OCI-LY7 (cell line): ENCODE measurements around the gene LRP3. TPM values are rescaled to one million over a fixed set of nuclear protein-coding genes. Genes with fewer than 3 reads are reported as not detected.

Source experiments
- BruUV-seq: library from RNA; stranded (reverse); fragments of 400-500 nt; replicated peaks from 2 replicates; lab custom pipeline; 2021; lab: Mats Ljungman, UMichigan
- CTCF ChIA-PET: fragments of 300-600 bp; sonication (Branson Sonifier 250); formaldehyde crosslinking; loops from one replicate; lab custom pipeline; 2022; ENCODE audit warnings: antibody characterized with exemption; ENCODE audit not compliant: unreplicated experiment; lab: Charles Lee
- POLR2A ChIA-PET: fragments of 300-600 bp; sonication (Branson Sonifier 250); formaldehyde crosslinking; loops from one replicate; lab custom pipeline; 2022; ENCODE audit warnings: antibody characterized with exemption; lab: Charles Lee
- DNase-seq: peaks from one replicate; pipeline ENCODE4 v3.0.0-alpha.2; 2015; ENCODE audit warnings: low spot score
- H2AFZ ChIP-seq: fragments of 200-600 bp; sonication (generic), shearing (Covaris generic); 2 replicates; pipeline ENCODE4 v1.6.1; 2014; ENCODE audit warnings: mild to moderate bottlenecking, antibody characterized with exemption, low read length, moderate library complexity
- H3K27ac ChIP-seq: fragments of 200-600 bp; sonication (generic); 2 replicates; pipeline ENCODE4 v1.5.1; 2014; ENCODE audit warnings: mixed run types, low read depth, mild to moderate bottlenecking, moderate library complexity, low read length, inconsistent platforms; ENCODE audit not compliant: poor library complexity, severe bottlenecking
- H3K36me3 ChIP-seq: fragments of 200-600 bp; sonication (generic); 2 replicates; pipeline ENCODE4 v1.6.1; 2014; ENCODE audit warnings: mild to moderate bottlenecking, antibody characterized with exemption, low read length, moderate library complexity, mixed read lengths; ENCODE audit not compliant: insufficient read depth
- H3K4me1 ChIP-seq: fragments of 200-600 bp; sonication (generic); 2 replicates; pipeline ENCODE4 v1.5.1; 2014; ENCODE audit warnings: mild to moderate bottlenecking, low read length; ENCODE audit not compliant: insufficient read depth, poor library complexity, severe bottlenecking
- H3K4me2 ChIP-seq: fragments of 200-600 bp; sonication (generic); 2 replicates; pipeline ENCODE4 v1.6.1; 2014; ENCODE audit warnings: mild to moderate bottlenecking, low read length
- H3K4me3 ChIP-seq: fragments of 200-600 bp; sonication (generic); 2 replicates; pipeline ENCODE4 v1.5.1; 2014; ENCODE audit warnings: mild to moderate bottlenecking, low read depth, low read length; ENCODE audit not compliant: poor library complexity, severe bottlenecking
- H3K79me2 ChIP-seq: fragments of 200-600 bp; sonication (generic); 2 replicates; pipeline ENCODE4 v1.6.1; 2016; ENCODE audit warnings: low read depth, mild to moderate bottlenecking, low read length, moderate library complexity, mixed read lengths; ENCODE audit not compliant: insufficient read depth
- H3K9me2 ChIP-seq: fragments of 200-600 bp; sonication (generic); 2 replicates; pipeline ENCODE4 v1.6.1; 2016; ENCODE audit warnings: mild to moderate bottlenecking, low read length, mixed read lengths; ENCODE audit not compliant: insufficient read depth
- H3K9me3 ChIP-seq: fragments of 200-600 bp; sonication (generic); 2 replicates; pipeline ENCODE4 v1.6.1; 2014; ENCODE audit warnings: mild to moderate bottlenecking, mixed run types, low read length, mixed read lengths
- H4K20me1 ChIP-seq: fragments of 200-600 bp; sonication (generic); 2 replicates; pipeline ENCODE4 v1.6.1; 2014; ENCODE audit warnings: mild to moderate bottlenecking, antibody characterized with exemption, low read length, moderate library complexity, mixed read lengths; ENCODE audit not compliant: insufficient read depth
- CTCF ChIP-seq: fragments of 200-600 bp; sonication (generic); conservative IDR thresholded peaks from 2 replicates; pipeline ENCODE4 v1.5.1; 2014; ENCODE audit warnings: mild to moderate bottlenecking, antibody characterized with exemption, low read length, moderate library complexity, mixed read lengths
- EZH2phosphoT487 ChIP-seq: fragments of 200-600 bp; sonication (generic); IDR thresholded peaks from 2 replicates; pipeline ENCODE4 v1.6.1; 2018; ENCODE audit warnings: low read depth, borderline replicate concordance, mild to moderate bottlenecking, mixed run types, antibody characterized with exemption, low read length, moderate library complexity, mixed read lengths
- intact Hi-C: fragments of 100-400 bp; cut with micrococcal nuclease; formaldehyde crosslinking; loops from one replicate; pipeline ENCODE4 v1.10.0; 2022; ENCODE audit not compliant: unreplicated experiment
- total RNA-seq, 2 experiments: library from RNA; depleted of rRNA in 1 of 2; stranded (reverse); fragments of >200 nt in 1 of 2; shearing (Covaris generic) in 1 of 2; gene quantifications; 2 replicates each; pipeline ENCODE4 v1.2.3, GENCODE V29; 2014 to 2022

LRP3 gene
- total RNA-seq, 2 experiments from 2014 or later, result not detected

DNA sequence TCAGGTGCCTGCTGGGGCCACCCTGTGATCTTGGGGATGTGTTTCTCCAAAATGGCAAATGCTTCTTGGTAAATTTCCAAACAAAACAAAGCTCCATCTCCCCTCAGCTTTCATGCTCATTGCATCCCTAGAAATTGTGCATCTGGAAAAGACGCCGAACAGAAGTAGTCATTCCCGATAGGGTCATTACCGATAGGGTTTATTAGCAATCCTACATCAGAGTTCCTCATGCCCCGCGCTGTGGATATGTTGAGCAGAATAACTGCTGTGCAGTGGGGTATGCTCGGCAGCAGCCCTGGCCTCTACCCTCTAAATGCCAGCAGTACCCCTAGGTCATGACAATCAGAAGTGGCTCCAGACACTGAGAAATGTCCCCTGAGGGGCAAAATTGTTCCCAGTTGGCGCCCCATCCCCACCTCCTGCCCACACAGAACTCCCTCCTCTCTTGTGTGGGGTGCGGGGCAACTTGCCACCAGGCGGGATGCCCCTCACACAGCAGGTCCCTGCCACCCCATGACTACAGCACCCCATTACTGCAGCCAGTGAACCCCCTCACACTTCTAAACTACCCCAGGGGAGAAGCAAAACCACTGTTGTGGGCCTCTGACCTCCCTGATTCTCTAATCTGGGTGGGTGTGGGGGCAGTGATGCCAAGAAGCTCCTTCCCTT lies 44.5 kb downstream of the LRP3 start:
- Histone ChIP-seq H4K20me1 (no peaks in the 10 kb centered on the region), H3K4me3 (no peak overlapping the region), H2AFZ (no peak overlapping the region), H3K79me2 (no peaks in the 10 kb centered on the region), H3K9me2 (no peaks in the 10 kb centered on the region), H3K4me1 (no peaks in the 10 kb centered on the region), H3K4me2 (no peak overlapping the region), H3K36me3 (no peaks in the 10 kb centered on the region), H3K9me3 (no peaks in the 10 kb centered on the region), H3K27ac (no peak overlapping the region)
- DNase-seq, result no peak
- ChIA-PET POLR2A (no interaction called here), CTCF (interaction anchor here (0.5 kb wide), 1 partner anchor 33 kb away, joined by 3 read pairs; no protein-coding TSS in a partner anchor)
- BruUV-seq, result no TSS peak
- TF ChIP-seq EZH2phosphoT487 (no peak), CTCF (no peak)
- intact Hi-C loops, result loop anchor here (10.0 kb wide), 1 partner anchor 536 kb away; no protein-coding TSS in a partner anchor

DNA sequence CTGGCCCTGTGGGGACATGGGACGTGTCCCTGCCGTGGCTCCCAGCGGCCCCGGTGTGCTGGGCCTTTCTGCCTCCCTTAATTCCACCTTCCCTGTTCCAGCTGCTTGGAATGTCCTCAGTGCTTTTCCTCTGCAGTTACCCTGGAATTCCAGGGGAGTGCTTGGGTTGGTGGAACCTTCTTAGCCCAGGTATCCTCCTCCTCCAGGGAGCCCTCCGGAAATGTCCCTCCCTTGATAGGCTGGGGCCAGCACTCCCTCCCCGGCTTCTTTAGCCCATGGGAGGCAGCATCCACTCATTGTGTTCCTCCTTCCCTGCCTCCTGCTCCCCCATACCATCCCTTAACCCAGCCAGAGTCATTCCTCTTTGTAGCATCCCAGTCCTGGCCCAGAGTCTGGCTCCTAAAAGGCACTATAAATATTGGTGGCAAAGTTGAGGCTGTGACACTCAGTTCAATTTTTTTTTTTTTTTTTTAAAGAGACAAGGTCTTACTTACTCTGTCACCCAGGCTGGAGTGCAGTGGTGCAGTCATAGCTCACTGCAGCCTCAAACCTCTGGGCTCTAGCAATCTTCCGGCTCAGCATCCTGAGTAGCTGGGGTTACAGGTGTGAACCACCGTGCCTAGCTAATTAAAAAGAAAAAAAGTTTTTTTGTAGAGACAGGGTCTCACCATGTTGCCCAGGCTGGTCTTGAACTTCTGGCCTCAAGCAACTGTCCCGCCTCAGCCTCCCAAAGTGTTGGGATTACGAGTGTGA lies 45.3 kb downstream of the LRP3 start:
- Histone ChIP-seq H3K9me2 (no peaks in the 10 kb centered on the region), H3K4me2 (no peak overlapping the region), H3K36me3 (no peaks in the 10 kb centered on the region), H3K4me3 (no peak overlapping the region), H3K4me1 (no peaks in the 10 kb centered on the region), H3K27ac (no peak overlapping the region), H4K20me1 (no peaks in the 10 kb centered on the region), H3K79me2 (no peaks in the 10 kb centered on the region), H2AFZ (no peak overlapping the region), H3K9me3 (no peaks in the 10 kb centered on the region)
- BruUV-seq, result no TSS peak
- ChIA-PET CTCF (no interaction called here), POLR2A (interaction anchor here (0.6 to 0.7 kb wide), 4 partner anchors 16 to 913 kb away, joined by 3 to 5 read pairs (median 3); no protein-coding TSS in a partner anchor)
- DNase-seq, result no peak
- TF ChIP-seq EZH2phosphoT487 (no peak), CTCF (no peak)
- intact Hi-C loops, result loop anchor here (10.0 kb wide), 1 partner anchor 535 kb away; no protein-coding TSS in a partner anchor
